NCI-H2227 (cell line): ENCODE results near the gene BLCAP.
"Not testable (repeated sequence)": the region's sequence is repeated elsewhere in the genome, so short reads cannot be mapped to it uniquely, and the experiment has no call there.

ENCODE experiments used
- DNase-seq: peaks from one replicate; lab custom pipeline; 2025; ENCODE audit not compliant: unreplicated experiment; lab: John Stamatoyannopoulos, UW

Gene BLCAP

GRCh38 chr20:37527638-37528445 is at the start of gene BLCAP:
BLCAP (minus strand) TSS chr20:37527876; CDS start chr20:37519174, 8,702 bp downstream.
- DNase-seq = peak; percentile 96

GRCh38 chr20:37577436-37577835 is 49.8 kb upstream of the BLCAP start:
- DNase-seq = not testable (repeated sequence)

DNA sequence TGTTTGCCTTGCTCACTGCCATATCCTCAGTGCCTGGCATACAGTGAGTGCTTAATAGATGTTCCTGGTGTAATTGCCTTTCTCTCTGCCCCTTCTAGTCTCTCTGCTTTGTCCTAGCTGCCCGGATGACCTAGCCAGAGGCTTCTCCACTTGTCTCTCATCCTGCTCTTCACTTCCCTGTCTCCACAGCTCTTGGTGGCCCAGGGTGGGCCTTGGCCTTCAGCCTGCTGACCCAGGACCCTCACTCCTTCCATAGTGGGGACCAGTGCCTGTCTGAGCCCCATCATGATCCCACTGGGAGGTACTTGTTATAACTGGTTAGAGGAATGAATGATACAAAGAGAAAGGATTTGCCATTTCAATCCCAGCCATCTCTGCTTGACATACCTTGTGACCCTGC is 49.2 kb upstream of the BLCAP start:
- DNase-seq = no peak

DNA sequence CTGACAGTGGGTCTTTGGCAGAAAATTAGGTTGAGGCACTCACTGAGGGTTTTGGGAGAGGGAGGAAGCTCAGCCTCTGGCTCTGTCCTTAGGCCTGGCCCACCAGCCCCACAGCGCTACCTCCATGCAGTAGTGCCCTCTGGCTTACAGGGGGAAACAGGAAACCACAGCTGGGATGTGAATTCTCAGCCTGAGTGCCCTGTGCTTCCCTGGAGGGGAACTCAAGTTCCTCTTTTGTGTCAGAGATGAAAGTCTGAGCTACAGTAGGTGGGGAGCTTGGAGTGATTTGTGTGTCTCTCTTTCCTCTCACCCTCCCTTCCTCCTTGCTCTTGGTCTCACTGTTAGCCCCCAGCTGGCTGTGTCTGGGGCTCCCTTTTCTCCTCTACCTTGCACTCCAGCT is 48.2 kb upstream of the BLCAP start:
- no peak for DNase-seq

- no peak for DNase-seq
Measured at GRCh38 chr20:37574199-37574890, 46.7 kb upstream of the BLCAP start.

GRCh38 chr20:37573626-37574198 is 46.0 kb upstream of the BLCAP start:
- DNase-seq = no peak

GRCh38 chr20:37571033-37571432 is 43.4 kb upstream of the BLCAP start:
- DNase-seq = no peak

- DNase-seq = no peak
Measured at GRCh38 chr20:37570419-37570818, 42.7 kb upstream of the BLCAP start.

DNA sequence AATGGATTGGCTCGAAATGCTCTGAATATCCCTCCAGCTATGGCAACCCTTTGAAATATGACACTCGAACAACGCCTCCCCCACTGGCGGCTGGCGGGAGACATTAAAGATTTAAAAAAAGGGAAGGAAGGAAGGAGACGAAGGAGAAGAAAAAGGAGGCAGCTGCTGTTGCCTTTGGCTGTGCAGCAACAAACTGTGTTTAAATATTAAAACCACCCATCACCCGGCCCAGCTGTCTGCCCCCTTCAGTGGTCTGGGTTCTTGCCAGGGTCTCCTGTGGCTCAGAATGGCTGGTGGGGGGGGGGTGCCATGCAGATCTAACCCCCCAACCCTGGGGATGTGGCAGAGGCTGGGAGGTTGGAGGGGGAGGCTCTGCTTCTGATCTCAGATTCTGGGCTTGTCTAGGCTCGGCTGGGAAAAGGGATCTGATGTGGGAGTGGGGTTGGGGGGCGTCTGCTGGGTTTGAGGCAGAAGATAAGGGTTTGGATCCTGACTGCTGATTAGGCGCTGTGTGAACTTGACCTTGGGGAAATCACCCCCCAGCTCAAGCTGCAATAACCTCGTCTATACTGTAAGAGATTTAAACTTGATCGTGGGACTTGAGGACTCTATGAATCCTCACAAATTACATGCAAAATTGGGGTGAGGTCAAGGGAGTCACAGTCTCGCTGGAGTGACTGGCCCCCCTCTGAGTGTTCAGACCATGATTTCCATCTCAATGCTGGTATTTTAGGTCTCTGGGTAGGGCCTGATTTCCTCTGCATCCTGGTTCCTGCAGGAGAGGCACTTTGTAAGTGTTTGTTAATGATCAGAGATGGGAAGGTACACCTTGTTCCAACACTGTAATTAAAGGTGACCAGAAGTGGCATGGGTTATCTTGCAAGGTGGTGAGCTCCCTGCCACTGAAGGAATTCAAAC is 40.3 kb upstream of the BLCAP start:
- peak; percentile 74 for DNase-seq

- peak; percentile 62 for DNase-seq
Measured at GRCh38 chr20:37567331-37567665, 39.6 kb upstream of the BLCAP start.

- DNase-seq = no peak
Measured at GRCh38 chr20:37566590-37567330, 39.1 kb upstream of the BLCAP start.

- peak; percentile 71 for DNase-seq
Measured at GRCh38 chr20:37565134-37565811, 37.6 kb upstream of the BLCAP start.

- DNase-seq = peak; percentile 88
Measured at GRCh38 chr20:37564388-37565133, 36.9 kb upstream of the BLCAP start.

- no peak for DNase-seq
Measured at GRCh38 chr20:37564016-37564387, 36.3 kb upstream of the BLCAP start.

DNA sequence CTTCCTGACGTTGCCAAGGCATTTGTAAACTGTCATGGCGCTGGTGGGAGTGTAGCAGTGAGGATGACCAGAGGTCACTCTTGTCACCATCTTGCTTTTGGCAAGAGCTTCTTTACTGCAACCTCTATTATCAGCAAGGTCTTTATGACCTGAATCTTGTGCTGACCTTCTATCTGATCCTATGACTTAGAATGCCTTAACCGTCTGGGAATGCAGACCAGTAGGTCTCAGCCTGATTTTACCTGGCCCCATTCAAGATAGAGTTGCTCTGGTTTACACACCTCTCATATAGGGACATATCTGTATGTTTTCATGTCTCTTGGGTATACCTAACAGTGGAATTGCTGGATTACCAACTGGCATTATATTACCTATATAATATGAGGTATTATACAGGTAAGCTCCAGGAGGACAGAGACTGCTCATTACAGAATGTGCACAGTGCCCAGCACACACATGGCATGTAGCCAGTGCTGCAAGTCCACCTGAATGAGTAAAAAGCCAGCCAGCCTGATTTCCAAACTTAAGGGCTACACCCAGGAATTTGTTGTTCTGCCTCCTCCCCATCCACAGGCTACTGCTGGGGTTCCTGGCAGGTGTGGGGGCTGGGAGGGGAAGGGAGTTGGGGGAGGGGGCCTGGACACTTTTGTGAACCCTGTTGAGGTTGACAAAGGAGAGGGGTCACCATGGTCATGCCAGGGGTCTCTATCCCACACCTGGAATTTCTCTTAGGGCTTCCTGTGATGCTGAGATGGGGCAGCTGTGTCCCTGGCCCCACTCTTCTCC is 35.2 kb upstream of the BLCAP start:
- no peak for DNase-seq

DNA sequence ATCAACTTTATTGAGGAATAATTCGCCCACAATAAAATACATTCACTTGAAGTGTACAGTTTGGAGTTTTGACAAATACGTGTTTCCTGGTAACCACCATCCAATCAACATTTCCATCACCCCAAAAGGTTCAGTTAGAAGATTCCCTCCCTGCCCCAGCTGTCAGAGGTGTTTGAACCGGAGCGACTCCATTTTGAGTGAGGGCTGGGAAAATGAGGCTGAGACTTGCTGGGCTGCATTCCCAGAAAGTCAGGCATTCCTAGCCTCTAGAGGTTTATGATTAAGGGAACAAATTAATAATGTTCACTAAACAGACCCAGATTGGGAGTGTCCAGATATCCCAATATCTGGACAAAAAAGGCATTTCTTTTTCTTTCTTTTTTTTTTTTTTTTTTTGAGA is 33.0 kb upstream of the BLCAP start:
- no peak for DNase-seq

GRCh38 chr20:37559312-37560027 is 31.8 kb upstream of the BLCAP start:
- DNase-seq = no peak

DNA sequence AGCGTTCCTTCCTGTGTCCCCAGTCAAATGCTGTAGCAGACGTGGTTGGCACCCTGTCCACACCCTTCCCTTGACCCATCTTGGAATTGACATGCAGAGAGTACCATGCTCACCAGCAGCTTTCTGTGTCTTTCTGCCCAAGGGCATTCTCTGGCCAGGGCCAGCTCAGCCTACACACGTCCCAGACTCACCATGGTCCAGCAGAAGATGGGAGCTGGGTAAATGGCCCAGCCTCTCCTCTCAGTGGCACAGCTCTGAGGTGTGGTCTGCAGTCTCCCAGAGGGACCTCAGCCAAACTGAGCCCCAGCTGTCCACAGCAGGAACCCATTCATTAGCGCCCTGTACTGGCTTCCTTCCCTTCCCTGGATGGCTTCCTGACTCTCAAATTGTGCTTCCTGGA is 31.1 kb upstream of the BLCAP start:
- DNase-seq = no peak
